Measurements from ENCODE around the gene SCRN2. TPM values are rescaled to one million over a fixed set of nuclear protein-coding genes. Genes with fewer than 3 reads are reported as not detected.

SCRN2 gene
- total RNA-seq, 1 experiment from 2014 or later: 60.2 TPM

- no peak for DNase-seq (ENCODE audit: low read depth)
These were observed 31.1 kb upstream of the SCRN2 start for GRCh38 chr17:47872019-47872650.

- DNase-seq (ENCODE audit: low read depth): no peak
These were observed 30.0 kb upstream of the SCRN2 start for GRCh38 chr17:47871048-47871447.

DNA sequence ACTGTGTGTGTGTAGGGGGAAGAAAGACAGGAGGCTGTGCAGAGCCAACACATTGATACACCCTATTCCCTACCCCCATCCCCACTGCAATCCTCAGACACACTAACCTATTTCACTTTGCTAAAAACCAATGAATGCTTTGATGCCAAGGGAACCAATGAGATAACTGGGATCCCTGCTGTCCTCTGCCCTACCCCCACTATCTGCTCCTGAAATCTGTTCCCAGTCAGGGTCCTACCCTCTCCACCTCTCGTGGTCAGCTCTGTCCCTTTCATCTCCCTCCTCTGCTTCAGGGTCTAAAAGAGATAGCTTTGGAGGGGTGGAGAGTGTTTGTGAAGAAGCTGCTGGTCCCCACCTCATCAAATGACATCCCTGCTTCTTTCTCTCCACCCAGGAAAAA is 29.0 kb upstream of the SCRN2 start:
- no peak for DNase-seq (ENCODE audit: low read depth)

GRCh38 chr17:47869114-47869513 is 28.0 kb upstream of the SCRN2 start:
- DNase-seq (ENCODE audit: low read depth): no peak

GRCh38 chr17:47867813-47868533 is 26.9 kb upstream of the SCRN2 start:
- no peak for DNase-seq (ENCODE audit: low read depth)

DNA sequence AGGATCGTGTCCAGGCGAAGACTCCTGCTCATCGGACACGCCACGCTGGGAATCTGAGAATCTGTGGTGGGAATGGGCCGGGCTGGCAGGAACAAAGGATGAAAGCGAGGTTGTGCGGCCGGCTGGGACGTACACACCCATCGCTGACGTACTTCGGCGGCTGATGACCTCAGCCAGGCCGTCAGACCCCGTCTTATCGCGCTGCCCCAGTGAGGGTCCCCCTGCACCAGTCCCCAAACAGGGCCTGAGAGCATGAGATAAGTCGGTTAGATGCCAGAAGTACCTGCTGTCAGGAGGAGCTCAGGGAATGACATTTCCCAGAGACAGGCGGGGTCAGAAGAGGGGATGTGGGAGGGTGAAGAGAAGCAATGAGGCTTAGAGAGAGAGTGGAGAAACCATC is 25.9 kb upstream of the SCRN2 start:
- DNase-seq (ENCODE audit: low read depth): no peak

- no peak for DNase-seq (ENCODE audit: low read depth)
These were observed 23.7 kb upstream of the SCRN2 start for GRCh38 chr17:47864791-47865216.

DNA sequence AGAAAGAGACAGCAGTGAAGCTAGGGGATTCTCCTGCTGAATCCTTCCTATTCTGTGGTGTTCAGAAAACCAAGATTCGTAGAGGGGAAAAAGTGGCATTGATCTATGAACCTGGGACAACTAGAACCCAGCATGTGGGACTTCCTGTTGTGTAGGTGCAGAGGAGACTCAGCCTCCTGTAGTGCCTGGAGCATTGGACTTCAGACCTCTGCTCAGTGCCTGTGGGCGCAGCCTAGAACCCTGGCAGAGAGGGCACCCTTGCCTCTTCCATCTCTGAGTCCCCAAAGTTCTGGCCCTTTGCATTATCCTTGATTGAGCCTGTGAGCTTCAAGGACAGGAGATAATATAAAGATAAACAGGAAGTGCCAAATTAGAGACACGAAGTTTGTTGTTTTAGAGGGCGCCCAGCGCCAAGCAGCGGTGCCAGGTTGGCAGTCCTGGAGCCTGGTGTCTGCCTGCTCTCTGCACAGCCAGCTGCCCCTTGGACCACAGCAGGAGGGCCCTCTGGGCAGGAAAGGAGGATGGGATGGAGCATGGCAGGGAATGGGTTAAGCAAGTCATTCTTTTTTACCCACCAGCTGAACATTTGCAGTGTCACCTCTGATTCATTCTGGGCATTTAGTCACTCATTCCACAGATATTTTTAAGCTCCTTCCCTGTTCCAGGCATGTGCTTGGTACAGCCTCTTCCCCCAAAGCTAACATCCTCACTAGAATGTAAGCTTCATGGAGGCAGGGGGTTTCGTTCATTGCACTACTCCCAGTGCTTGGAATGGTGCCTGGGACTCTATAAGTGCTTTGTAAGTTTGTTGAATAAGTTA is 21.8 kb upstream of the SCRN2 start:
- peak; percentile 94 for DNase-seq (ENCODE audit: low read depth)

- DNase-seq (ENCODE audit: low read depth): no peak
These were observed 19.3 kb upstream of the SCRN2 start for GRCh38 chr17:47860386-47860785.

DNA sequence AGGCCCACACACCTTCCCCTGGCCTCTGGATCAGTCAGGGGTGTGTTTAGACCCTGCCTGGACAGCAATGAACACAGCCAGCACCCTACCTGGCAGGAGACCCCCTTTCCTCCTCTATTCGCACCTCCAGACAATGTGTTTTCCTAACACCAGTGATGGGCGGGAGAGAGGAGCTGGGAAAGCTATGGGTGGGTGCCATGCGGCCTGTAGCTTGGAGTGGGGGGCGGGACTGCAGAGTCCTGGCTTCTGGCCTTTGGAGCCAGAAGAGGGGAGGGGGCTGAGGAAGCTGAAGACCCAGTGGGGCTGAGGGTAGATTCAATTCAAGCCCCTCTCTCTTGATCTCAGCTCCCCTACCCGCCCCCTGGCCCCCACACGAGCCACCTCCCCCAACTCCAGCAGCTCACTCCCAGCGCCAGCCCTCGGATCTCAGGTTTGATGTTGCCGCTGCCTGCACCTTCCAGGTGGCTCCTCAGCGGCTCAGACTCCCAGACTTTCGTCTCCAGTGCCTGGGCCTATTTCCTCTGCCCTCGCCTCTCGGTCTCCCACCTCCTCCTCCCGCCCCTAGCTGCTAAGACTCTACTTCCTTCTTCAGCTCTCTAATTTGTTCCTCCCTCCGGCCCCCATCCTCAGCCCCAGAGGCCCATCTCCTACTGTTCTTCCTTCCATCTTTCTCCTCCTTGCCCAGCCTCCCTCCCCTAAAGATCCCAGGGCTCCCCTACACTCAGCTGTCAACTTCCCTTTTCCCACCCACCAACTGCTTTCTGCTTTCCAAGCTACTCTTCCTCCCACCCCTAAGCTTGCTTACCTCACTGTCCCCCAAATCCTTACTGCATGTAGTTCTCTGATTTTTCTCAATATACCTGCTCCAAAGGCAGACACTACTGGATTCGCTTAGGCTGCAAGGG is 16.7 kb upstream of the SCRN2 start:
- DNase-seq (ENCODE audit: low read depth): no peak

- DNase-seq (ENCODE audit: low read depth): no peak
These were observed 15.8 kb upstream of the SCRN2 start for GRCh38 chr17:47856830-47857229.

DNA sequence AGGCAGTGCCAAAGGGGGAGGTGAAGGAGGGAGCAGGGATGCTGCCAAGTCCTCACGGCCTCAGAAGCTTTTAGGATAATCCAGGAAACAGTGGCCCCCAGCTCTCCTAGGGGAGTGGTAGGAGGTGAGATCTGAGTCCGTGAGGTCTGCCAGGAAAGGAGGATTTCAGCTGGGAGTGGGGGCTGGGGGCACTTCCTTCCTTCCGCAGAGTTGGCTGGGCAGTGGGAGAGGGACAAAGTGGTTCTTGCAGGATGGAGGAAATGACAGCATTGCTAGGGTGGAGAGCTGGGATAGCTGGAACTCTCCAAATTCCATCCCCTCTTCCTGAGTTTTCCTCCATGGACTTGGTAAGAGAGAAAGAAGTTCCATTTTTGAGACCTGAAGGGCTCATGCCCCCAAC is 14.7 kb upstream of the SCRN2 start:
- no peak for DNase-seq (ENCODE audit: low read depth)

- no peak for DNase-seq (ENCODE audit: low read depth)
These were observed 12.5 kb upstream of the SCRN2 start for GRCh38 chr17:47853616-47854015.

DNA sequence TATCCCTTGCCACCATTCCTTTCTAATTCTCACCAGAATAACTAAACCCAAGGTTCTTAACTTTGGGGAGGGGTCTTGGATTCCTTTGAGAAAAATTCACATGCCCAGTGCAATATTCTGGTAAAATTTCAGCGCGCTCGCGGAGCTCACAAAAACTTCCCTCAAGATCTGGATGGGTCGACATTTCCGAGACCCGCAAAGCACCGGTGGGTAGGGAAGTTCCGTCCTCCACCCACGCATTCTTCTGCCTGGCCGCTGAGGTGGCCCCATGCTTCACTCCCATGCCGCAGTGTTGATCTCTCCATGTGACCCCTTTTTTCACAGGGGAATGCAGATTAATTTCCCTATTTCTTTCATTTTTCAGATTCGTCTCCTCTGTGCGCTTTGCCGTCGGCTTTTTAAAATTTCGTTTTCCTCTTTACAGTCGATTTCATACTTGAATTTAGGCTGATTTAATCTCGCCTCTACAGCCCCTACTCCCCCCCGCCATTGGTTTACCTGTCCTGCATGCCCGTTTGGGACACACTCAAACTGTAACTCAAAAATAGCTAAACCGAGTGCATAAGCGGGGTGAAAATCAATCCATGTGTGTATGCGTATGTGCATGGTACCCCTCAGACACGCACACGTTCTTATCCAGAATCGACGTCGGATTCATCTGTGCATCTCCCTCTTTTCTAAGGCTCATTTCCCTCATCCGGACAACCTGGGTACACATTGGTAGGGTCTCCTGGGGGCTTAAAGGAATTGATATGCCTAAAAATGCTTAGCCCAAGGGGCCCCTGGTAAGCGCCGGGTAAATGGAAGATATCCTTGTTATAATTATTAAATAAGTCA is 11.3 kb upstream of the SCRN2 start:
- DNase-seq (ENCODE audit: low read depth): no peak

DNA sequence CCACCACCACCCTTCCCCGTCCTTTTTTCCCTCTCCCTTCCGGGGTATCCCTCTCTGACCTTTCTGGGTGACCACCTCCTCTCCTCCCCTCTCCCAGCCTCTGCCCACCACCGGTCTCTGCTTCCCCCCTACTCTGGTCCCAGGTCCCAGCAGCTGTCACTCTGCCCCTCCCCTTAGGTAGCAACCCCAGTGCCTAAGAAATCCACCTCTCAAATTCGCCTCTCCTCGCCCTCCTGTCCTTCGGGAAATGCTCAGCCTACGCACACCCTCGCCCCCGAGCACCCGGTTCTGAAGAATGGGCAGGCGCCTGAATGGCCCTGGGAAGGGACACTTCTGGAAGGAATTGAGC is 10.7 kb upstream of the SCRN2 start:
- no peak for DNase-seq (ENCODE audit: low read depth)

DNA sequence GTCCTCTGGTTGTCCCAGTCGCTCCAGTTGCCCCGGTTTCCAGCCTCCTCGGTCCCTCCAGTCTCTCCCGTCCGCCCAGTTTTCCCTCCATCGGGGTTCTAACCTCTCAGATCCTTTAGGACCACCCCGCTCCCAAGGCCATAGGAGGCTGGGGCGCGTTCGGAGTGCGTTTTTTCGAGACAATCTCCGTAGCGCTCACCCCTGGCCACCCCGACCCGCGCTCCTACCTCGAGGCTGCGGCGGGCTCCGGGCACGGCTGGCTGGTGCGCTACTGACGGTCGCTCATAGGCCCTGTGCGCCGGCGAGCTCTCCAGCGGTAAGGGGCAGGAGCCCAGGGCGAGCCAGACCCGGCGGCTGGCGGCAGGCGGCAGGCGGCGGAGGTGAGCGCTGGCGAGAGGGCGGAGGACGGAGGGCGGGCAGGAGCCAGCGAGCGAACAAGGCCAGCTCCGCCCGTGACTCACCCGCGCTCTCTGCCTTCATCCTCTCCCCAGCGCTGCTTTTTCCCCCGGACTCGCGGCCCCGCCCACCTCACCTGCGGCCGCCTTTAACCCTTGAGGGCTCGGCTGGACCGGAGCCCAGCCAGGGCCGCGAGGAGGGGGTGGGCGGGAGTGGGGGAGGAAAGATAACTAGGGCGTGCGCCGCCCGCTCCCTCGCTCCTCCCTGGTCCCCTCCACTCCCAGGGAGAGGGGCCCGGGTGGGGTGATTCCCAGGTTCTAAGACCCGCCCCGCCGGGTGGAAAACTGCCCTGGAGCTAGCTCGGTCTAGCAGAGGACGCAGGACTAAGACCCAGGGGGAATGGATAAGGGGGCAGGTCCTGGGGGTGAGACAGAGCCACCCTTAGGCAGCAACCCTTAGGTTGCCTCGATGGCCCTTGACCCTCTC is 9.9 kb upstream of the SCRN2 start, which contains the start of gene SP6:
TSS of gene SP6 (minus strand) at position 472 of the 882 bp plus-strand sequence. CDS start 2,734 bp downstream, outside the sequence.
- no peak for DNase-seq (ENCODE audit: low read depth)

DNA sequence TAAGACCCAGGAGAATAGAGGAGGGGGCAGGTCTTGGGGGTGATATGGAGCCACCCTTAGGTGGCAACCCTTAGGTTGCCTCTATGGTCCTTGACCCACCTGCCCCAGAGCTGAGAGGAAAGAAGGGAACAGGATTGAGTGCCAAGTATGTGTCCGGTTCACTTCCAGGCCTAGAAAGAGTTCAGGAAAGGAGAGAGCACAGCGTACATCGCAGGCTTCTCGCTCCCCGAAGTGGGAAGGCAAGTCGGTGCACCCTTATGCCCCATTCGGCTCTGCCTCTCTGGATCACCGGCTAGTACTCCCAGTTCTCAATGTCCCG is 9.3 kb upstream of the SCRN2 start:
- no peak for DNase-seq (ENCODE audit: low read depth)

GRCh38 chr17:47848198-47848513 is 7.1 kb upstream of the SCRN2 start:
- DNase-seq (ENCODE audit: low read depth): no peak

- no peak for DNase-seq (ENCODE audit: low read depth)
These were observed 6.5 kb upstream of the SCRN2 start for GRCh38 chr17:47847341-47848197.

Measured in LHCN-M2 (cell line).